Measurements from ENCODE around the gene SNAPIN. TPM values are rescaled to one million over a fixed set of nuclear protein-coding genes. Genes with fewer than 3 reads are reported as not detected.

Gene SNAPIN
- total and polyA plus RNA-seq, 7 donors: 30.0 to 94.5 (median 51.2) TPM

DNA sequence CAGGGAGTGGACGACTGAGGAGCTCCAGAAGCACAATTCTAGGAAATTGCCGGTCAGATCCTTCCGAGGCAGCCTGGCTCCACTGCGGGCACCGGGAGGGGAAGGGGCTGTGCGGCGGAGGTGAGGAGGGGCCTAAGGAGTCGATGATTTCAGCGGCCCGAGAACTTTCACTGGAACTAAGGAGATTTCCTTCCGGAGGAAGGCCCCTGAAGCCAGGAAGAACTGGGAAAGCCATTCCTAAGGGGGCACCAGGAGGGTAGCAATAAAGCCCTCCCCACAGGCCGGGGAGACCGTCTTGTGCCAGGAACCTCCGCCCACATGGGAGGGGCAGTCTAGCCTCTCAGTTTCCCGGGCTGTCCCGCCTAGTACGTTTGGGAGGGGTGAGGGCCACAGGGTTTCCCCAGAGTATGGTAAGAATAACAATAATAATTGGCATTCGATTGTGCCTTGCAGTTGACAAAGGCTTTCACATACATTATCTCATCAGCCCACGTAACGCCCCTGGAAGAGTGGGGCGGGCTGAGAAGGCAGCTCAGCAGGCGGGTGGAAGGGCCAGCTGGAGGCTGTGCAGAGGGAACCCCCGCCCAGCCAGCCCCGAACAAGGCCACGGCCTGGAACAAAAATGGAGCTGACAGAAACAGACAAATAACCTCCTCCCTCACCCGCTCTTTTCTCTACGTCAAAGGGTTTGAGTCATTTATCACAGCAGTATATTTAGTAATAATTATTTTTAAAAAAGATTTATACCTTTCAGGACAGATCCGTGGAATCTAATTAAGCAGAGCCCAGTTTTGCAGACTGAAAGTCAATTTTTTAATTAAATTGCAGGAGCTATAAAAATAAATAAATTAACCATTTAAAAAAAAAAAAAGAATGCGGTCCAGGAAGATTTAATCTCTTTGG lies 39.8 kb downstream of the SNAPIN start:
- Histone ChIP-seq H3K4me3 (peak overlapping the region in 2 of 4 donors; percentile 16 to 19), H3K9me3 (no peaks in the 10 kb centered on the region), H3K36me3 (no peaks in the 10 kb centered on the region), H3K27ac (peak overlapping the region; percentile 73 to 86 (median 78)), H3K4me1 (peaks cover 0 to 26% (median 12%) of the 10 kb centered on the region in 4 donors), H3K27me3 (no peaks in the 10 kb centered on the region)
- peak; percentile 81 for DNase-seq
- intact Hi-C loops (cut with DNase I): no loop called here
- WGBS, 2 donors: 38 to 66% methylated on average over 29 of the region's 29 CpGs
- TF ChIP-seq EP300 (IDR thresholded peaks at IDR 0.05) (no peak), POLR2AphosphoS5 (IDR thresholded peaks at IDR 0.05) (peak in 1 of 4 donors; percentile 34)

DNA sequence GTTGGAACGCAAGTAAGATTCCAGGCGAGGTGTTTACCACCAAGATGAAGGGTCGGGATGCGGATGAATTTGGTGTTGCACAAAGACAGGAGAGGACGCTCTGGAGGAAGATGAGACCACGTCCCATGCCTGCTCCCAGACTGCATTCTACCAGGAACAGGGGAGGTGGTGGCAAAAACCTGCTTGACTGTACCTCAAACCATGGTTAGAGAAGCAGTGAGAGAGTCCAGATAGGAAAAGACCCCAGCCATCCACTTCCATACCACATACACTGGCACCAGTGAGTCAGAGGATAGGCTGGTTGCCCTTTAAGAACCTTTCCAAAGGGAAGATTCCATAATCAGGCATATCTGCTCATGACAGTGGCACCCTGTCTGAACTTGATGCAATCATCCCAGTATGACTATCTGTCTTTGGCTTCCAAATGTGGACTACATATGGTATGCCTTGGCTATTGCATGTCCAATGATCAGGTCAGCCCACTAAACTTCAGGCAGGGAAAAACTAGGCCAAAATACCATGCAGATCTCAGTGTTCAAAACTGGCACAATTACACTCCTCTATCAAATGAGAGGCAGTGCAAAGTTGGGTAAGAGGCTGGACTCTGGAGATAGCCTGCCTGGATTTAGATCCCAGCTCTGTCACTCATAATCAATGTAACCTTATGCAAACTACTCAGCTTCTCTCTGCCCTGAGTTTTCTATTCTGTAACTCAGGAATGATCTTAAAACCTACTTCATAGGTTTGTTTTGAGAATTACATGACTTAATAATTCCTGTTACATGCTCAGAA lies 40.6 kb downstream of the SNAPIN start:
- H3K4me1 ChIP-seq: peaks cover 0 to 26% (median 12%) of the 10 kb centered on the region in 4 donors
- intact Hi-C loops (cut with DNase I): no loop called here
- H3K27ac ChIP-seq: peak overlapping the region; percentile 39 to 86 (median 78)
- H3K4me3 ChIP-seq: no peak overlapping the region
- no peak for DNase-seq
- no peaks in the 10 kb centered on the region for H3K36me3 ChIP-seq
- TF ChIP-seq POLR2AphosphoS5 (IDR thresholded peaks at IDR 0.05) (no peak), EP300 (IDR thresholded peaks at IDR 0.05) (no peak), POLR2A (IDR thresholded peaks at IDR 0.05) (no peak)
- TF ChIP-seq, protein P1, sequence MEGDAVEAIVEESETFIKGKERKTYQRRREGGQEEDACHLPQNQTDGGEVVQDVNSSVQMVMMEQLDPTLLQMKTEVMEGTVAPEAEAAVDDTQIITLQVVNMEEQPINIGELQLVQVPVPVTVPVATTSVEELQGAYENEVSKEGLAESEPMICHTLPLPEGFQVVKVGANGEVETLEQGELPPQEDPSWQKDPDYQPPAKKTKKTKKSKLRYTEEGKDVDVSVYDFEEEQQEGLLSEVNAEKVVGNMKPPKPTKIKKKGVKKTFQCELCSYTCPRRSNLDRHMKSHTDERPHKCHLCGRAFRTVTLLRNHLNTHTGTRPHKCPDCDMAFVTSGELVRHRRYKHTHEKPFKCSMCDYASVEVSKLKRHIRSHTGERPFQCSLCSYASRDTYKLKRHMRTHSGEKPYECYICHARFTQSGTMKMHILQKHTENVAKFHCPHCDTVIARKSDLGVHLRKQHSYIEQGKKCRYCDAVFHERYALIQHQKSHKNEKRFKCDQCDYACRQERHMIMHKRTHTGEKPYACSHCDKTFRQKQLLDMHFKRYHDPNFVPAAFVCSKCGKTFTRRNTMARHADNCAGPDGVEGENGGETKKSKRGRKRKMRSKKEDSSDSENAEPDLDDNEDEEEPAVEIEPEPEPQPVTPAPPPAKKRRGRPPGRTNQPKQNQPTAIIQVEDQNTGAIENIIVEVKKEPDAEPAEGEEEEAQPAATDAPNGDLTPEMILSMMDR (IDR thresholded peaks at IDR 0.05): no peak
- no peaks in the 10 kb centered on the region for H3K9me3 ChIP-seq
- H3K27me3 ChIP-seq: no peaks in the 10 kb centered on the region
- 95 to 96% methylated on average over 6 of the region's 6 CpGs for WGBS, 2 donors

DNA sequence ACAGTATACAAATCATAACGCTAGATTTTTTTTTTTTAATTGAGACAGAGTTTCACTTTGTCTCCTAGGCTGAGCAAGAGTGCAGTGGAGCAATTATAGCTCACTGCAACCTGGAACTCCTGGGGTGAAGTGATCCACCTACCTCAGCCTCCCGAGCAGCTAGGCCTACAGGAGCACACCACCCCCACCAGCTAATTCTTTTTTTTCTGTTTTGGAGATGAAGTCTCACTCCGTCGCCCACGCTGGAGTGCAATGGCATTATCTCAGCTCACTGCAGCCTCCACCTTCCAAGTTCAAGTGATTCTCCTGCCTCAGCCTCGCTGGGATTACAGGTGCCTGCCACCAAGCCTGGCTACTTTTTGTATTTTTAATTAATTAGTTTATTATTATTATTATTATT lies 41.3 kb downstream of the SNAPIN start:
- WGBS, 2 donors: 87 to 90% methylated on average over 6 of the region's 6 CpGs
- Histone ChIP-seq H3K27me3 (no peaks in the 10 kb centered on the region), H3K4me1 (peaks cover 0 to 26% (median 12%) of the 10 kb centered on the region in 4 donors), H3K27ac (peak overlapping the region in 2 of 4 donors; percentile 83 to 86), H3K36me3 (no peaks in the 10 kb centered on the region), H3K9me3 (no peaks in the 10 kb centered on the region), H3K4me3 (no peak overlapping the region)
- DNase-seq: no peak
- intact Hi-C loops (cut with DNase I): no loop called here
- TF ChIP-seq, protein P1 (IDR thresholded peaks at IDR 0.05): no peak

DNA sequence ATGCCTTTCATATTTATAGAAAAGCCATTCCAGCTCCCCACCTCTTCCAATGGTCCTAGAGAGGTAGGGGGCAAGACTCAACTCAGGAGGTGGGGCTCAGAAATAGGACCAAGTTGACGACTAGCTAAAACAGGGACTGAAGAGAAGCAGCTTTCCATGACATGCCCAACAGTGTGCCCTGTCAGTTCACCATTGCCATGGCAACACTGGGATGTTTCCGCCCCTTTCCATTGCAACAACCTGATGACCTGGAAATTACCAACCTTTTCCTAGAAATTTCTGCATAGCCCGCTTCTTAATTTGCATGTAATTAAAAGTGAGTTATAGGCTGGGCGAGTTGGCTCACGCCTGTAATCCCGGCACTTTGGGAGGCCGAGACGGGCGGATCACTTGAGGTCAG lies 47.0 kb downstream of the SNAPIN start:
- Histone ChIP-seq H3K9me3 (no peaks in the 10 kb centered on the region), H3K4me3 (no peak overlapping the region), H3K36me3 (no peaks in the 10 kb centered on the region), H3K27ac (no peak overlapping the region), H3K4me1 (no peaks in the 10 kb centered on the region), H3K27me3 (no peaks in the 10 kb centered on the region)
- WGBS, 2 donors: 88 to 92% methylated on average over 9 of the region's 9 CpGs
- no peak for DNase-seq
- TF ChIP-seq POLR2A (IDR thresholded peaks at IDR 0.05) (no peak), POLR2AphosphoS5 (IDR thresholded peaks at IDR 0.05) (no peak), EP300 (IDR thresholded peaks at IDR 0.05) (no peak)
- TF ChIP-seq, protein P1 (IDR thresholded peaks at IDR 0.05): no peak
- intact Hi-C loops (cut with DNase I): no loop called here

DNA sequence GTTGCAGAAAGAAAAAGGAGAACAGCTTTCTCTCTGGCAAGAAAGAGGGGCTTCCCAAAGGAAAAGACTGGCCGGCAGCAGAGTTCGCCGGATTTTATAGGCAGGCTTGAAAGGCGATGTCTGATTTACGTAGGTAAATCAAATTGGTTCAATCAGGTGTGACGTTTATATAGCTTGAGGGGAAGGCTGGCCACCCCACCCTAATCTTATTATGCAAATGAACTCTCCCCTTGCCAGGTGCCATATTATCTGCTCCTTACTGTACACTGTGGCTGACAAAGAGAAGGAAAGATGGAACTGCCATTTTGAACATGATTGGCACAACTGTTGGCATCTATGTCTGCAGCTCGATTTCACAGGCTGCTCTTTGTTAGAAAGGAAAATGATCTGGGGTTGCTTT lies 52.5 kb downstream of the SNAPIN start:
- DNase-seq: no peak
- Histone ChIP-seq H3K4me1 (no peaks in the 10 kb centered on the region), H3K27me3 (peaks cover 0 to 3% (median 0%) of the 10 kb centered on the region in 3 donors), H3K9me3 (no peaks in the 10 kb centered on the region), H3K4me3 (no peak overlapping the region), H3K36me3 (no peaks in the 10 kb centered on the region), H3K27ac (no peak overlapping the region)
- TF ChIP-seq POLR2AphosphoS5 (IDR thresholded peaks at IDR 0.05) (no peak), POLR2A (IDR thresholded peaks at IDR 0.05) (no peak), EP300 (IDR thresholded peaks at IDR 0.05) (no peak)
- TF ChIP-seq, protein P1 (IDR thresholded peaks at IDR 0.05): no peak
- 30 to 53% methylated on average over 7 of the region's 7 CpGs for WGBS, 2 donors
- intact Hi-C loops (cut with DNase I): no loop called here

Measured in sigmoid colon (tissue), 7 donors.